ENCODE data around the gene SAAL1. TPM values are rescaled to one million over a fixed set of nuclear protein-coding genes. Genes with fewer than 3 reads are reported as not detected.

SAAL1 gene
- total RNA-seq, 1 donor from 2014 or later, result 21.1 TPM

Other genes starting within 250 kb of the SAAL1 start
- 16.2 and 18.7 TPM in 2 replicates for gene SERGEF, start 93.0 kb downstream of the SAAL1 start, total RNA-seq
- under 0.01 TPM in 1 of 2 replicates, not detected in the other for gene TPH1, start 59.8 kb downstream of the SAAL1 start, total RNA-seq
- gene MRGPRX3, start 26.5 kb upstream of the SAAL1 start, total RNA-seq, result under 0.01 and 0.51 TPM in 2 replicates
- 0.51 and 2.9 TPM in 2 replicates for gene MRGPRX4, start 66.8 kb upstream of the SAAL1 start, total RNA-seq
- not detected in 2 replicates for gene SAA4, start 130.7 kb upstream of the SAAL1 start, total RNA-seq
- gene SAA2, start 142.6 kb upstream of the SAAL1 start, total RNA-seq, result not detected in 2 replicates
- not detected in 2 replicates for gene SAA1, start 160.2 kb upstream of the SAAL1 start, total RNA-seq
- 18.0 and 19.0 TPM in 2 replicates for gene HPS5, start 216.1 kb upstream of the SAAL1 start, total RNA-seq
- 42.4 and 60.3 TPM in 2 replicates for gene GTF2H1, start 216.5 kb upstream of the SAAL1 start, total RNA-seq